Right lobe of liver (tissue), 6 donors: ENCODE results near the gene TMEM238. TPM values are rescaled to one million over a fixed set of nuclear protein-coding genes. Genes with fewer than 3 reads are reported as not detected.

Source experiments
- ATAC-seq, 4 donors: fragments of 200-7000 bp; cut with Tn5 transposase; one replicate each; pipeline ENCODE4 v1.9.1; 2020; ENCODE audit warnings: mild to moderate bottlenecking in 4 of 4, moderate library complexity in 4 of 4
- DNase-seq, 3 donors: peaks; one replicate each; pipeline ENCODE4 v3.0.0-alpha.2; 2020
- H3K27ac ChIP-seq, 3 donors: fragments of 200-600 bp; one replicate each; pipeline ENCODE4 v1.8.0; 2022
- H3K27me3 ChIP-seq, 2 donors: fragments of 200-600 bp; one replicate each; pipeline ENCODE4 v1.8.0; 2022
- H3K36me3 ChIP-seq, 4 donors: fragments of 200-600 bp; sonication (generic) in 1 of 4; one replicate each; pipeline versions ENCODE4 v1.5.1 to v1.8.0; 2017 to 2022; ENCODE audit warnings: control low read depth in 1 of 4
- H3K4me1 ChIP-seq, 4 donors: fragments of 200-600 bp; sonication (generic) in 1 of 4; one replicate each; pipeline versions ENCODE4 v1.5.1 to v1.8.0; 2017 to 2022; ENCODE audit warnings: control low read depth in 1 of 4
- H3K4me3 ChIP-seq, 3 donors: fragments of 200-600 bp; one replicate each; pipeline ENCODE4 v1.8.0; 2022
- H3K9me3 ChIP-seq, 4 donors: fragments of 200-600 bp; sonication (generic) in 1 of 4; one replicate each; pipeline versions ENCODE4 v1.5.1 to v1.8.0; 2017 to 2022; ENCODE audit warnings: control low read depth in 1 of 4
- POLR2A ChIP-seq: fragments of 450-650 bp; IDR thresholded peaks from one replicate; pipeline ENCODE4 v1.6.1; 2017; ENCODE audit warnings: antibody characterized with exemption, mild to moderate bottlenecking
- WGBS: methylation state at CpG from one replicate; pipeline ENCODE4 v1.1.6; 2018; ENCODE audit warnings: low coverage, low lambda C conversion rate; ENCODE audit not compliant: insufficient coverage; ENCODE audit errors: missing lambda C conversion rate; 5-methylcytosine and 5-hydroxymethylcytosine counted together
- intact Hi-C, 2 donors: fragments of 100-400 bp; cut with DNase I; formaldehyde crosslinking; loops; one replicate each; pipeline versions ENCODE4 v1.11.2 to v1.14.1; 2022
- total RNA-seq, 6 experiments: library from RNA; depleted of rRNA in 2 of 6; stranded (reverse); fragments of >200 nt in 2 of 6; fragmentation: NEBNext Ultra II Directional in 3 of 6; extraction: Animal tissue kit (Norgen Biotek cat#: 25700) in 3 of 6; gene quantifications; one replicate each; pipeline versions ENCODE4 v1.1.0 to v1.2.4, GENCODE V29; 2016 to 2023
- TF ChIP-seq, protein P1 (sequence below), 4 donors: fragments of 200-600 bp in 3 of 4; fragments of 450-650 bp in 1 of 4; IDR thresholded peaks; one replicate each; pipeline versions ENCODE4 v1.5.1 to v1.8.0; 2016 to 2022; ENCODE audit warnings: antibody characterized with exemption in 4 of 4, mild to moderate bottlenecking in 2 of 4
- donor health status: DM: no; HTN: yes; CAD: no.
- donor health status: DM: no; HTN: no; CAD: no.
- donor health status: DM: no; HTN: no; CAD: no.
- donor health status: DM: no; HTN: yes; CAD: no.
- donor health status: DM: no; HTN: yes; CAD: no.

TMEM238 gene
- total RNA-seq, 6 experiments from 2014 or later: 10.8 to 19.7 (median 14.8) TPM

DNA sequence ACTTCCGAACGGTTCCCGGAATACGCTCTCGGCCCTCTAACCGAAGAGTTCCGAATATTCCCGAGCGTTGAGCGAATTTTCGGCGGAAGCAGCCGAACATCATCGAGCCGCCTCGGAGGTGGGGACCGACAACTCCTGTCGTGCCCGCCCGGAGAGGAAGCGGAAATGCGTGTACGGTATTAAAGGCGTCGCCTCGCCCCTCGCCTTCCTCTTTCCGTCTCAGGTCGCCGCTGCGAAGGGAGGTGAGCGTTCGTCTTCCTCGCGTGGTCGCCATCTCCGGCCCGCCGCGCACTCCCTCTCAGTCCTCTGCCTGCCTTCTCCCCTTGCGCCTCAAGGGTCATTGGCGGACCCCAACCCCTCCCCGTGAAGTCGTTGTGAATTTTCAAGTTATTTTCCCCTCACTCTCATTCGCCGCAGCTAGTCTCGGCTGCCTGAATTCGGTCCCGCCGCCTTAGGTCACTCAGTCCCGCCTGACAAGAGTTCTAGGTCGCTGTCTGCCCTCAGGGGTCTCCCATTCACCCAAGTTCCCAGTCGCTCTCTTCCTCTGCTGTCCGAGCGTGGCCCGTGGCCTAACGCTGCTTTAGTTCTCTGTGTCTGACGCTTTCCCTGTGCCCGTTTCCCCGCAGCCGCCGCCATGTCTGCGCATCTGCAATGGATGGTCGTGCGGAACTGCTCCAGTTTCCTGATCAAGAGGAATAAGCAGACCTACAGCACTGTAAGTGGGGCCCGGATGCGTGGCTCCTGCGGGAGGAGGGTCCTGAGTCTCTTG lies 1.8 kb upstream of the TMEM238 start, which contains the start of gene RPL28:
Gene RPL28 (plus strand): TSS at position 209 of the 769 bp plus-strand sequence. CDS start 426 bp downstream, at position 635.
- Histone ChIP-seq H3K27me3 (no peaks in the 10 kb centered on the region), H3K9me3 (no peaks in the 10 kb centered on the region), H3K36me3 (peaks cover 0 to 28% (median 11%) of the 10 kb centered on the region in 4 donors), H3K4me3 (peak within 1 kb of the TSS; percentile 89 to 96 (median 89)), H3K27ac (peak within 1 kb of the TSS; percentile 89 to 92 (median 90)), H3K4me1 (peaks cover 0 to 34% (median 15%) of the 10 kb centered on the region in 4 donors)
- TF ChIP-seq POLR2A: peak; percentile 98
- TF ChIP-seq, protein P1, sequence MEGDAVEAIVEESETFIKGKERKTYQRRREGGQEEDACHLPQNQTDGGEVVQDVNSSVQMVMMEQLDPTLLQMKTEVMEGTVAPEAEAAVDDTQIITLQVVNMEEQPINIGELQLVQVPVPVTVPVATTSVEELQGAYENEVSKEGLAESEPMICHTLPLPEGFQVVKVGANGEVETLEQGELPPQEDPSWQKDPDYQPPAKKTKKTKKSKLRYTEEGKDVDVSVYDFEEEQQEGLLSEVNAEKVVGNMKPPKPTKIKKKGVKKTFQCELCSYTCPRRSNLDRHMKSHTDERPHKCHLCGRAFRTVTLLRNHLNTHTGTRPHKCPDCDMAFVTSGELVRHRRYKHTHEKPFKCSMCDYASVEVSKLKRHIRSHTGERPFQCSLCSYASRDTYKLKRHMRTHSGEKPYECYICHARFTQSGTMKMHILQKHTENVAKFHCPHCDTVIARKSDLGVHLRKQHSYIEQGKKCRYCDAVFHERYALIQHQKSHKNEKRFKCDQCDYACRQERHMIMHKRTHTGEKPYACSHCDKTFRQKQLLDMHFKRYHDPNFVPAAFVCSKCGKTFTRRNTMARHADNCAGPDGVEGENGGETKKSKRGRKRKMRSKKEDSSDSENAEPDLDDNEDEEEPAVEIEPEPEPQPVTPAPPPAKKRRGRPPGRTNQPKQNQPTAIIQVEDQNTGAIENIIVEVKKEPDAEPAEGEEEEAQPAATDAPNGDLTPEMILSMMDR (IDR thresholded peaks at IDR 0.05): no peak
- ATAC-seq (peak; percentile 85 to 88 (median 86)), DNase-seq (peak; percentile 97 to 98 (median 98))
- WGBS: 0% methylated on average over 27 of the region's 68 CpGs
- intact Hi-C loops: no loop called here

DNA sequence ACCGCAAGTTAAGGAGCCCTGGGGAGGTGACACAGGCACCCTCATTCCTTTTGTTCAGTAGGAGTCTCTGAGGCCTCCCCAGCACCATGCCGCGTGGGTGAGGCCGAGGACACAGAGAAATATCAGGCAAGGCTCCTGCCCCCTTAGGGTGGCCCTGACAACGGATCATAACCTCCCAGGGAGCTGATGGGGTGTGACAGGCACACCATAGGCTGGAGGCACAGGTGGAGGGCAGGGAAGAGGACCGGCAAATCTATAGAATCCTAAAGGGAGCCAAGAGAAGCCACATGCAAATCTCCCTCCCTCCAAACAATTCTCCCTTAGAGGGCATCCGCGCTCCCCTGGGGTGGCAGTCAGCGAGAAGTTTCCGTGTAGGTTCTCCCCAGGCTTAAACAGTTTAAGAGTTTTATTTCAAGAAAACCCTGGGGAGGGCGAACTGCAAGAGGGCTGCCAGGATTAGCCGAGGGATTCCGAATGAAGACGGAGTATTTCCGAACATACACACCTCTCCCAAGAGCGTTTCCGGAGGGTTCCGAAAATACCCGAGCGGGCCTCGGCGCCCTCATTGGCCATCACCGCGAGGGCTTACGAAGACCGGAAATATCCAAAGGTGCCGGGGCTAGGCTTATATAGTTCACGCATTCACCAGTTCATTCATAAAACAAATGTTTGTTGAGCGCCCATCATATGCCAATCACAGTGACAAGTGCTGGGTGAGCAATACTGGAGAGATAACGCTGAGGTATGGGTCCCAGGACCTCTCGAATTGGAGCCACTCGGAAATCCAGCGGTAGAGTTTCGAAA lies 1.0 kb upstream of the TMEM238 start:
- TF ChIP-seq, protein P1 (IDR thresholded peaks at IDR 0.05): no peak
- intact Hi-C loops: no loop called here
- H3K27me3 ChIP-seq: no peaks in the 10 kb centered on the region
- peaks cover 0 to 28% (median 11%) of the 10 kb centered on the region in 4 donors for H3K36me3 ChIP-seq
- peak; percentile 81 to 83 (median 82) for ATAC-seq
- H3K9me3 ChIP-seq: no peaks in the 10 kb centered on the region
- DNase-seq: peak; percentile 95 to 97 (median 97)
- peak overlapping the region; percentile 89 to 92 (median 90) for H3K27ac ChIP-seq
- H3K4me1 ChIP-seq: peaks cover 0 to 34% (median 15%) of the 10 kb centered on the region in 4 donors
- under 1% methylated on average over 24 of the region's 34 CpGs for WGBS
- H3K4me3 ChIP-seq: peak overlapping the region; percentile 89 to 96 (median 89)

DNA sequence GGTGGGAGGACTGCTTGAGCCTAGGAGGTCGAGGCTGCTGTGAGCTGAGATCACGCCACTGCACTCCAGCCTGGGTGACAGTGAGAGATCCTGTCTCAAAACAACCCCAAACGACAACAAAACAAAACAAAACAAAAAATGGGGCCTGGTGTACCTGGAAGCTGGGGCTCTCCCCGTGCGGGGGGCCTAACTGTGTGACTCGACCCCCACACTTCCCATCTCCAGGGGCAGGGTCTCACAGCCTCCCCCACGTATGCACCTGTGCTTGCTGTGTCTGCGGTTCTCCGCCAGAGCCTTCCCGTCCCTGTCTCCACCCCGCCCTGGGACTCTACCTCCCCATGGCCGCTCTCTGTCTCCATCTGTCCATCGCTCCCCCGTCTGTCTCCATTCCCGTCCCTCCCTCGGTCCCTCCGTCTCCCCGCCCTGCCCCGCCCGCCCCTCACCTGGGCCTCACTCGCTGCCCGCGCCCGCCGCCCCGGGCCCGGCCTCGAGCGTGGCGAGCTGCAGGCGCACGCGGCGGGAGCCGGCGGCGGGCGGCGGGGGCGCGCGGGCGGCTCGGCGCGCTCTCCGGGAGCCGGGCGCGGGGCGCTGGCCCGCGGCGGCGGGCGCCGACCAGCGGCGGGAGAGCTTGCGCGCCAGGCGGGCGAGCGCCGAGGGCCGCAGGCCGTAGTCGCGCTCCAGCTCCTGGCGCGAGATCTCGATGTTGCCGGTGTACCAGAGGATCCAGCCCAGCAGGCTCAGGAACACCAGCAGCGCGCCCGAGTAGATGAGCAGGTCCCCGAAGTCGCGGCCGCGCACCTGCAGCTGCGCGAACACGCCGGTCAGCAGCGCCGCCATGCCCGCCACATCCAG lies 587 bp downstream of the TMEM238 start:
- H3K4me1 ChIP-seq: peaks cover 0 to 34% (median 15%) of the 10 kb centered on the region in 4 donors
- peak overlapping the region; percentile 89 to 96 (median 89) for H3K4me3 ChIP-seq
- intact Hi-C loops: no loop called here
- peak overlapping the region in 1 of 3 donors; percentile 92 for H3K27ac ChIP-seq
- peak; percentile 55 for TF ChIP-seq POLR2A
- TF ChIP-seq, protein P1 (IDR thresholded peaks at IDR 0.05): peak; percentile 13 to 45 (median 21)
- ATAC-seq (peak; percentile 1 to 17 (median 8)), DNase-seq (peak; percentile 55 to 71 (median 60))
- no peaks in the 10 kb centered on the region for H3K27me3 ChIP-seq
- WGBS: 3% methylated on average over 15 of the region's 88 CpGs
- peaks cover 0 to 19% (median 11%) of the 10 kb centered on the region in 4 donors for H3K36me3 ChIP-seq
- no peaks in the 10 kb centered on the region for H3K9me3 ChIP-seq

DNA sequence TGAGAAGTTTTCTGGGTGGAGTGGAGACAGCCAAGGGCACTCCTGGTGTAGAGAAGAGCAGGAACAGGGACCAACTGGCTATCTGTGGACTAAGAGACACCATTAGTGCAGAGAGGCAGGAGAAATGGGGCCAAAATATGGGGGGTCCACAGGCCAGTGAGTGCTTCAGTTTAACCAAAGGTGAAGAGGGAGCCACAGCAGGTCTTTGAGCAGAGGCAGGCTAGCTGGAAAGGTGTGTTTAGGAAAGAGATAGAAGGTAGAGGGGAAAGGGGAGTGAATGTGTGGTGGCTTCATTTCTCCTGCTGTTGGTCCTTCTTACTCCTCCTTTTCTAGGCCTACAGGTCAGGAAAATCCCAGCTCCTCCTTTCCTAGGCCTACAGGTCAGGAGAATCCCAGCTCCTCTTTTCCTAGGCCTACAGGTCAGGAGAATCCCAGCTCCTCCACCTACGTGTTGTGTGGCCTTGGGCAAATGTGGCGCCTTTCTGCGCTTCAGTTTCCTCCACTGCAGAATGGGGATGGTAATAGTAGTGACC lies 1.5 kb downstream of the TMEM238 start:
- intact Hi-C loops: no loop called here

More for the DNA sequence above, 1.5 kb downstream of the TMEM238 start:
- peaks cover 0 to 10% (median 4%) of the 10 kb centered on the region in 4 donors for H3K36me3 ChIP-seq
- H3K27ac ChIP-seq: no peak overlapping the region
- DNase-seq (no peak), ATAC-seq (no peak)
- H3K27me3 ChIP-seq: no peaks in the 10 kb centered on the region
- peaks cover 0 to 27% (median 11%) of the 10 kb centered on the region in 4 donors for H3K4me1 ChIP-seq
- no peak overlapping the region for H3K4me3 ChIP-seq
- H3K9me3 ChIP-seq: no peaks in the 10 kb centered on the region
- no peak for TF ChIP-seq POLR2A
- TF ChIP-seq, protein P1 (IDR thresholded peaks at IDR 0.05): no peak
- no CpG with 5 or more reads among the region's 3 CpGs for WGBS
